Left ventricle myocardium inferior (tissue), 1 donor: ENCODE measurements around the gene EFHC1. TPM values are rescaled to one million over a fixed set of nuclear protein-coding genes. Genes with fewer than 3 reads are reported as not detected.
A peak's percentile ranks its signal among the peaks of the same experiment; 100 is the strongest.

Experiments used
- DNase-seq: peaks from one replicate; pipeline ENCODE4 v3.0.0-alpha.2; 2020
- H3K27ac ChIP-seq: fragments of 200-600 bp; replicated peaks from 2 replicates; pipeline ENCODE4 v1.8.0; 2021
- H3K27me3 ChIP-seq: fragments of 200-600 bp; 2 replicates; pipeline ENCODE4 v1.8.0; 2021; ENCODE audit warnings: low read depth
- H3K36me3 ChIP-seq: fragments of 200-600 bp; 2 replicates; pipeline ENCODE4 v1.8.0; 2021
- H3K4me1 ChIP-seq: fragments of 200-600 bp; 2 replicates; pipeline ENCODE4 v1.8.0; 2021
- H3K4me3 ChIP-seq: fragments of 200-600 bp; 2 replicates; pipeline ENCODE4 v1.8.0; 2021; ENCODE audit warnings: mild to moderate bottlenecking, moderate library complexity
- H3K9me3 ChIP-seq: fragments of 200-600 bp; replicated peaks from 2 replicates; pipeline ENCODE4 v1.8.0; 2021
- CTCF ChIP-seq: fragments of 200-600 bp; IDR thresholded peaks from 2 replicates; pipeline ENCODE4 v1.8.0; 2021; ENCODE audit warnings: antibody characterized with exemption, mild to moderate bottlenecking, borderline replicate concordance
- intact Hi-C: fragments of 100-400 bp; cut with micrococcal nuclease; formaldehyde crosslinking; loops from one replicate; pipeline ENCODE4 v1.11.0; 2022
- total RNA-seq: library from RNA; stranded (reverse); fragmentation: NEBNext Ultra II Directional; extraction: Animal tissue kit (Norgen Biotek cat#: 25700); gene quantifications from one replicate; pipeline ENCODE4 v1.2.1, GENCODE V29; 2021
- donor health status: DM: no; HTN: yes; CAD: no; lungs with severe emphysema.

EFHC1 gene
- total RNA-seq, 1 donor from 2014 or later = 5.7 TPM

GRCh38 chr6:52498538-52499017 lies 78.4 kb downstream of the EFHC1 start:
- DNase-seq = no peak
- Histone ChIP-seq H3K9me3 (no peaks in the 10 kb centered on the region), H3K4me1 (peaks cover 65% of the 10 kb centered on the region), H3K27ac (peak overlapping the region; percentile 88), H3K36me3 (peaks cover 27% of the 10 kb centered on the region), H3K4me3 (no peak overlapping the region), H3K27me3 (no peaks in the 10 kb centered on the region)
- intact Hi-C loops = no loop called here
- no peak for TF ChIP-seq CTCF

GRCh38 chr6:52499026-52499425 lies 78.9 kb downstream of the EFHC1 start:
- Histone ChIP-seq H3K4me3 (no peak overlapping the region), H3K36me3 (peaks cover 27% of the 10 kb centered on the region), H3K9me3 (no peaks in the 10 kb centered on the region), H3K27ac (peak overlapping the region; percentile 88), H3K4me1 (peaks cover 69% of the 10 kb centered on the region), H3K27me3 (no peaks in the 10 kb centered on the region)
- TF ChIP-seq CTCF = no peak
- no peak for DNase-seq
- intact Hi-C loops = no loop called here

- DNase-seq = peak; percentile 53
- peak overlapping the region; percentile 88 for H3K27ac ChIP-seq
- H3K9me3 ChIP-seq = no peaks in the 10 kb centered on the region
- peaks cover 76% of the 10 kb centered on the region for H3K4me1 ChIP-seq
- peak overlapping the region; percentile 22 for H3K4me3 ChIP-seq
- intact Hi-C loops = loop anchor here (2.0 kb wide), 1 partner anchor 83 kb away; no protein-coding TSS in a partner anchor
- peaks cover 24% of the 10 kb centered on the region for H3K36me3 ChIP-seq
- H3K27me3 ChIP-seq = no peaks in the 10 kb centered on the region
- peak; percentile 37 for TF ChIP-seq CTCF
Observed at GRCh38 chr6:52499681-52500236, 79.6 kb downstream of the EFHC1 start.

GRCh38 chr6:52500238-52501129 lies 80.3 kb downstream of the EFHC1 start:
- peak; percentile 59 for DNase-seq
- Histone ChIP-seq H3K9me3 (no peaks in the 10 kb centered on the region), H3K27me3 (no peaks in the 10 kb centered on the region), H3K4me3 (peak overlapping the region; percentile 22), H3K27ac (peak overlapping the region; percentile 88), H3K36me3 (peaks cover 24% of the 10 kb centered on the region), H3K4me1 (peaks cover 84% of the 10 kb centered on the region)
- intact Hi-C loops = loop anchor here (2.0 kb wide), 1 partner anchor 84 kb away; no protein-coding TSS in a partner anchor
- no peak for TF ChIP-seq CTCF

- peaks cover 44% of the 10 kb centered on the region for H3K36me3 ChIP-seq
- H3K27me3 ChIP-seq = no peaks in the 10 kb centered on the region
- intact Hi-C loops = no loop called here
- H3K4me1 ChIP-seq = peaks cover 85% of the 10 kb centered on the region
- no peak for TF ChIP-seq CTCF
- H3K27ac ChIP-seq = peak overlapping the region; percentile 87
- H3K9me3 ChIP-seq = no peaks in the 10 kb centered on the region
- DNase-seq = no peak
- no peak overlapping the region for H3K4me3 ChIP-seq
Observed at GRCh38 chr6:52502306-52503029, 82.3 kb downstream of the EFHC1 start.
